H1 (cell line): ENCODE measurements around the gene GTF2H1. TPM values are rescaled to one million over a fixed set of nuclear protein-coding genes. Genes with fewer than 3 reads are reported as not detected.

Source experiments
- ATF2 ChIP-seq: IDR thresholded peaks from 2 replicates; pipeline ENCODE4 v1.6.1; 2012; ENCODE audit warnings: low read length, inconsistent platforms
- CHD7 ChIP-seq: fragments of 300-600 bp; sonication (generic); IDR thresholded peaks from 2 replicates; pipeline ENCODE4 v1.7.1; 2012; ENCODE audit warnings: low read length, moderate library complexity, mild to moderate bottlenecking, inconsistent platforms; ENCODE audit not compliant: insufficient replicate concordance
- CREB1 ChIP-seq: IDR thresholded peaks from 2 replicates; pipeline ENCODE4 v1.6.1; 2012; ENCODE audit warnings: inconsistent platforms
- polyA plus RNA-seq, 7 experiments: library from polyadenylated mRNA; depleted of rRNA in 3 of 7; stranded (reverse) in 5 of 7; unstranded in 2 of 7; fragments of >200 nt in 5 of 7; fragments of 200-250 nt in 2 of 7; gene quantifications; 1 replicate in 5 of 7; 2 replicates in 1 of 7; 4 replicates in 1 of 7; pipeline versions ENCODE4 v1.2.1 to v1.2.3, GENCODE V29; 2011 to 2013; ENCODE audit warnings: missing spikeins in 2 of 7, mixed read lengths in 2 of 7
- total RNA-seq: library from RNA; stranded (reverse); fragmentation: NEBNext Ultra II Directional; extraction: Animal tissue kit (Norgen Biotek cat#: 25700); gene quantifications from 2 replicates; pipeline ENCODE4 v1.2.1, GENCODE V29; 2021

Gene GTF2H1
- total and polyA plus RNA-seq, 2 of the 8 experiments (the other 6 are each of a cell fraction or from before 2014, with no cell fraction given): 9.1 to 26.3 TPM

- TF ChIP-seq CHD7 (no peak), CREB1 (no peak), ATF2 (no peak)
- TF ChIP-seq, all 59 proteins: peak for 0
Observed at GRCh38 chr11:18372201-18372600, 49.8 kb downstream of the GTF2H1 start (continued).
